HG03469 (cell line): ENCODE measurements around the gene SCUBE2.
A peak's percentile ranks its signal among the peaks of the same experiment; 100 is the strongest.

Experiments used
- ATAC-seq: cut with Tn5 transposase; IDR thresholded peaks from one replicate; pipeline ENCODE4 v1.9.1; 2021; ENCODE audit warnings: mild to moderate bottlenecking, moderate library complexity, moderate number of reproducible peaks; ENCODE audit not compliant: unreplicated experiment

SCUBE2 gene

DNA sequence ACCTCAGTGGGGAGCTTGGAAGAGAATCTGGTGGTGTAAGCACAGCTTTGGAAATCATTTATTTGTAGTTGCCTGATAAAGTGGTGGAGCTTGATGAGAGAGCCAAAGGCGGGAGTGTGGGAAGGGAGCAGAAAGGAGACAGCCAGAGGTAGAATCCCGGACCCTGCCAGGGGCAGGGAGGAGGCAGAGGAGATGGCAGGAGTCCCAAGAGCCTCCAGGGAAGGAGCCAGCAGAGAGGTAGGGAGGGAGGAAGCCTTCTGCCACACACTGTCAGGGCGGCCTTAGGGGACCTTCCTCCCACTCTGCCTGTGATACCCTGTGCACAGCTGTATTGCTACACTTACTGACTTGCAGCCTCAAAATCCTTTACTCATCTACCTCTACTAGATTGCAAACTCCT is 15.4 kb downstream of the SCUBE2 start:
- no peak for ATAC-seq

DNA sequence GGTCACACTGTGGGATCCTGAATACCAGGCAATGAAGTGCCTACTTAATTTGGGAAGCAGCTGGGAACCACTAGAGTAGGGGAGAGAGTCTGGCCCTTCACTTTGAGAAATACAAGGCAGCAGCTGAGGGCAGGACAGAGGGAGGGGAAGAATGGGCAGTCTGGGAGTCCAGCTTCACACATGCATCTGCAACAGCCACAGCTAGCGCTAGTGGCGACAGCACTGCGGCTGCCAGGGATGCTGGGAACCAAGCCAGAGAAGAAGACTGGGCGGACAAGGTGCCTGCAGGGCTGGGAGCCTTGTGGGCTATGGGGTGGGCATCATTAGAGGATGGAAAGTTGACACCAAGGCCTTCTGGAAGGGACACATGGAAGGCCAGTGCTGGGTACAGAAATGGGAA is 15.8 kb downstream of the SCUBE2 start:
- no peak for ATAC-seq

DNA sequence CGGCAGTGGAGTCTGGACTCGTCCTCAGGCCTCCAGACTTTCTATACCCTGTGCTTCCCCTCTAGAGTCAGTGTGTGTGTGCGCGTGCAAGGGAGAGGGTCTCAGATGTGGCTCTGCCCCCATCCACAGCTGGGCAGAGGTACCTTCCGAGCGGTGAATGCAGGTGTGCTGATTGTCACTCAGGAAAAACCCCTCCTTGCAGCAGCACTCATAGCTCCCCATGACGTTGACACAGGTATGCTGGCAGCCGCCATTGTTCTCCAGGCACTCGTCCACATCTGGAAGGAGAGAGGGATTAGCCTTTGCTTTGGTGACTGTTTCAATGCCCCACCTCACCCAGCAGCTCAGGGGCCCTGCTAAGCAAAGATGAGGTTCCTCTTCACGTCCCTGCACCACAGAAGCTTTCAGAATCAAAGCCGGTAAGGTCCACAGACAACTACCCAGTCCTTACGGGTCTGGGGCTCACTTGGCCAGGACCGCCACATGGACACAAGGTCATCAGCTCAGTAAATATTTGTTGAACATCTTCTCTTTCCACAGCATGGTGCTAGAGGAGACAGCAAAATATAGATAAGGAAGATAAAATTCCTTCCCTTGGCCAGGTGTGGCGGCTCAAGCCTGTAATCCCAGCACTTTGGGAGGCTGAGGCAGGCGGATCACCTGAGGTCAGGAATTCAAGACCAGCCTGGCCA is 16.9 kb downstream of the SCUBE2 start:
- ATAC-seq = no peak

DNA sequence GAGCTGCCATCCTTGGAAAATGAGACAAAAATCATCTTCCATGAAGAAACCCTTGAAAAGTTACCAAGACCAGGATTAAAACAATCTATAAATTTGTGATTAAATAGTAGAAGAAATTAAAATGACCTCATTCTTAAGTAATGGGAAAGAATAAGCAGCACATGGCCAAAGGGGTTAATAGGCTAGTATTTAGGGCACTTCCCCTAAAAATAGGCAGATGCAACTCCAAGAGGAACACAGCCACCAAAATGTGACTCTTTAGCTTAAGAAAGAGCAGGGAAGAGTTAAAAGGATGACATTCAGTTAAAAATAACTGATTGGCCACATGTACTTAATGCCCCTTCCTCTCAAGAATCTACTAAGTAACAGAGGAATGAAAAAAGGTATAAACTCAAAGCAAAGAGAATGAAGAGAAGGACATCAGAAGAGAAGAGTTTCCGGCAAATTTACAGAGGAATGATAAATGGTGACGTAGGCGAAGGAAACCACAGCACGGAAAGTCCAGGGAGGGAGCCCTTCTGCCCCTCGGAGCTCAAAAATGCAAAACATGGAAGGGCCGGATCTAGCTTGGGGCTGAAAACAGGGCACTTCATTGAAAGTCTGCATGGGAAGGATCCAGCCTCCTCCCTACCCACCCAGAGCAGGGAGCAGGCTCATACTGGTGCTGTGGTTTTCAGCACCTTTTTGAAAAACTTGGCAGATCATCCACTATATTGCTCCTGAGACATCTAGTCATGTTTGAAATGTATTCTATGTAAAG is 17.8 kb downstream of the SCUBE2 start:
- ATAC-seq = no peak

DNA sequence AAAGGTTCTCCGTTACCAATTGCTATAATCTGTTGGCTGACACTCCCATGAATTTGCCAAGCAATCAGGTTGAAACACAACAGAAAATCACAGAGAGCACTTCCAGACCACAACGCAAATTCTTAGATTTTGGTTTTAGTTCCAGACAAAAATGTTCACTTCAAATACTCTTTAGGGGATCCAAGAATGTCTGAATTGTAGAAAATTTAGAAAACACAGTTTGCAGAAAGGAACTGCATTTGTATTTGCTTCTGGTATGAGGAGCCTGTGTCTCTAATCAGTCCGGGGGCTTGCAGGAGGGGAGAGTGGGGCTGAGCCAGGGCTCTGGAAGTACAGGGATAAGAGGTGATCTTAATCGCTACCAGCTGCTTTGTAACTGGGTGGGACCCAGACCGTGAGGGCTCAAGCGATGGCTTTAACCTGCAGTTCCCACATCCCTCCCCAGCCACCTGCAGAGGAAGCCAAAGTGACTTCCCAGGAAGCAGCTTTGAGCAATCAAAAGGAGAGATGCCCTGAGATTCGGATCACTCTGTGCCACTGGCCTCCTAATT is 18.7 kb downstream of the SCUBE2 start:
- ATAC-seq = no peak

DNA sequence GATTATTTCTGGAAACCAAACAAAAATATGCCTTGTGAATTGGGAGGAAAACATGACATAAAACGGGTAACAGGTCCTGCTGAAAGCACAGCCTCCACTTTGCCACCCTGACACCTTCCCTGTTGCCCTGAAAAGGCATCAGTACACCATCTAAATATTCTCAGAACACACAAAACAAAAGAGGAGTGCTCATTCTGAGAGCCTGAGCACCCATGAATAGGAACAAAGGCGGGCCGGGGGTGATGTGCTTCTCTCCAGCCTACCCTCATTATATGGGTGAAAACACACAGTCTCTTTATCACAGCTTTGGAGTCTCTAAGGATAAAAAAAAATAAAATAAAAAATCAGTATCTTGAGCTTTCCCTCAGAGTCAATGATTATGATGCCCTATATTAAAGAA is 19.7 kb downstream of the SCUBE2 start:
- no peak for ATAC-seq

DNA sequence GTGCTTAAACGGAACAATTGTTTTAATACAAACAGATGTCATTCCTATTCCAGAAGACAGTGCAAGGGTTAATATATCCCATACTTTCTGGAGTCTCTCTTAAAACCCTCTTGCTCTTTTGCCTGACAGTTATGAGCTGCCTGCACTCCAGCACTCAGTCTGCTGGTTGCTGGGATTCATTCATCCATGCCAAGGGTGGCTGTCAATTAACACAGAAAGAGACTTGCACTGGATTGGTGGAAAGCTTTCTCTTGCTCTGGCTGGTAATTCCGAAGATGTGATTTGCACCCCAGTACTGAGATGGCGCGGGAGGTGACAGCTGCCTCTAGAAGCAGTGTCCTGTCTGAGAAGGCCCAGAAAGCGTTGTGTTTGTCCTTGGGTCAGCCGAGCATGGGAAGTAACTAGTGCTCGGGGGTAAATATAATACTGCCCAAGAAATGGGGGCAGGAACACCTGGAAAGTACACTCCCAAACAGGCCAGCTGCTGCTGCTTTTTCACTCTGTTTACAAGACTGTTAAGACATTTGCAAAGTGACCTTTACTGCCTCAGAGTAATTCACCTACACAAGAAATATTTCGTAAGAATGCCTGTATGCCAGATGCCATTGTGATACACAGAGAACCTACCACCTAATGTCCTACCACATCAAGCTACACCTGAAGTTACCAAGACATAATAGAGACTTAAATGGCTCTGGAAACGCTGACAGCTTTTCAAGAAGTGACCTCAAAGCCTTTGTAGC is 20.5 kb downstream of the SCUBE2 start:
- no peak for ATAC-seq

DNA sequence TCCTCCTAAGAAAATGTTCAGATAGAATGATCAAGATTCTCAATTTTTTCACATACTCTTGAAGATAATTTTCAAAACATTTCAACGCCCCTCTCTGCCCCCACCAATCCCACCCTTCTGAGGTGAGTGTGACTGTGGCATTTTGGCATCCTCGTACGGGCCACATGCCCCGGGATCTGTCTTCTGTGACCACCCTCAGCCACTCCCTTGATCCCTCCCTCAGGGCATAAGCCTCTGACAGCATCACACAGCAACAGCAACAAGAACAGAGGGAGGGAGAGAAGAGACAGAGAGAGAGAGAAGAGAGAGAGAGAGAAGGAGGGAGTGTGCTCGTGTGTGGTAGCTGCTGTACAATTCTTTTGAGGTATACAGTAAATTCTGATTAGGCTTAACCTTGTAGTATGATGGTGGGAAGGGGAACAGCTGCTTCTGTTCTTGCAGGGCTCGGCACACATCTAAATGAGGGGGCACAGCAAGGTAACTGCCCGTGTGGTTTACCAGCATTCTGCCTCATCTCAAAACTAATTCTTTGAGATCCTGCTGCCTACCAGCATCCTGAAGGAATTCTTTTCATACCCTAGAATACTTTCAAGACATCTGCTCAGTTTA is 21.4 kb downstream of the SCUBE2 start:
- no peak for ATAC-seq

DNA sequence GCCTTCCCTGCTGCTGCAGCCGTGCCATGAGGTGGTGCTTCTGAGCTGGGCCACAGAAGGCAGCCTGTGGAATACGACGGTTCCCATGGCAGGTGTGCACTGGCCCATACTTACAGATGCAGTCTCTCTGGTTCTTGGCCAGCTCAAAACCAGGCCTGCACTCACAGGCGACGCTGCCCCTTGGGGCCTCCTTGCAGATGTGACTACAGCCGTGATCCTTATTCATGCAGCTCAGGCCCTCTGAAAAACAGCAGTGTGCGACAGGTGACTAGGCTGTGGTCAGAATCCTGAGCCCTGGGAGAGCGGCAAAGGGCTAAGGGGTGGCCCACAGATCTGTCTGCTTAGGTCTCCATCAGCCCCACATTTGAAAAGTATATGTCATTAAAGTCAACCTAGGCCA is 22.1 kb downstream of the SCUBE2 start:
- no peak for ATAC-seq

DNA sequence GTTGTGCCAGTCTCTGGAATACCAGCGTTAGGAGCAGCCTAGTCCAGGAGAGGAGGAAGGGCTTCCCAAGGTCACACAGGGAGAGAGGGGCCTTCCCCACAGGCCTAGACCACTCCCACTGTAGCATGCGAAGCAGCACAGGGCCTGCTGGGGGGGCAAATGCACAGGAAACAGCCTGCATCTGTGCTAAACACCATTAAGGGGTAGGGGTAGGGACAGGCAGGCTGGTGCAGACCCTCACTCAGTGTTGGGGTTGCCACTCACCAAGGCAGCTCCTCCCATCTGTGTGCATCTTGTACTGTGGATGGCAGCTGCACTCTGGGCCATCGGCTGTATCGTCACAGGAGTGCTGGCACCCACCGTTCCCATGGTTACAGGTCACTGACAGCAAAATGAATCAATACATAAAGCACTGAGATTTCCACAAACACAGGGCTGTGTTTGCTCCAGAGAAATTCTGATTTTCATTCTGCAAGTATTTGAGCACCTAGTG is 24.9 kb downstream of the SCUBE2 start:
- no peak for ATAC-seq

DNA sequence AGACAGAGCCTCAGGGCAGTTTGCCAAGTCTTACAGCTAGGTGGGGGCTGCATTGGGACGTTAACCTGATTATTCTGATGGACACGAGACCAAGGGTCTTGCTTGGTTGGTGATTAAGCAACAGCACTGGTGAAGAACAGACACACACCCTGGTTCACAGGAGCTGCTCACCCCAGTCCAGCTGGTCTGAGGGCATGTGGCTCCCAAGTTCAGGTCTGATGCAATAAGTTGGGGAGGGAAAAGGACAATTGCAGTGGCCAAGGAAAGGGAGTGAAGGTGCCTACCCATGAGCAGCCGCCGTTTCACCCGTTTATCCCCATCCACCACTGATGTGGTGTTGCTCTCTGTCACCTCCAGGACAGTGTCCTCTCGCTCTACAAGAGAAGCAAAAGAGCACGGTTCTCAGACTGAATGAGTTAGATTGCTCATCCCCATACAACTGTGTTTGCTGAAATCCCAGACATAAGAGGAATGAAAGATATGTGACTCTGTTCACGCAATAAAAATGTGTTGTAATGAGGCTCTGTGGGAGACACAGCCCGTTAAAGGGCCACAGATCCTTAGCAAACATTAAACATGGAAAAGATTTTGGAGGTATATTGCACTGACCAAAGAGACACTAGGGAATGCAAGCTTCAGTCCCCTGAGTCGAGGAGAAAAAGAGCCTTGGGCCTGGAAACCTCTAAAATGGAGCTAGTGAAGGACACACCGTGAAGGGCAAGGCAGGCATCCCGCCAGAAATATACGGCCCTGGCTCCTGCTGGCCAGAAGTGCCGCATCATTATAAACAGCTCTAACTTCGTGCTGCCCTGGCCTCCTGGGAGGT is 25.6 kb downstream of the SCUBE2 start:
- ATAC-seq = no peak

DNA sequence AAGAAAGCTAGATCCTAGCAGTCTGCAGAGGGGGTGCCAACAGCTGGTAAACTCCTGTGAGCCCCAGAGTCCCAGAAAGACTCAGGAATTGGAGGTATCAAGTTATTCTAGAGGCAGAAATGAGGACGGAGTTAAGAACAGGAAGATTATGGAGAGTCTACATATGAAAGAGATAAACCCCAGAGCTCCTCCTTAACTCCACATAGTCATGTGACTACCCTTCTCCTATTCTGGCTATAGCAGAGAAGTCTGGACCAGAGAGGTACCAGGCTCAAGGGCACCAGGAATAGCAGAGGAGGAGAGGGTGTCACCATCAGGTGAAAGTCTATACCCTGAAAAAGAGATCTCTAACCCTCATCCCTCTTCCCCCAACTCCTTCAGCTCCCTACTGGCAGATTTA is 29.6 kb downstream of the SCUBE2 start:
- no peak for ATAC-seq

DNA sequence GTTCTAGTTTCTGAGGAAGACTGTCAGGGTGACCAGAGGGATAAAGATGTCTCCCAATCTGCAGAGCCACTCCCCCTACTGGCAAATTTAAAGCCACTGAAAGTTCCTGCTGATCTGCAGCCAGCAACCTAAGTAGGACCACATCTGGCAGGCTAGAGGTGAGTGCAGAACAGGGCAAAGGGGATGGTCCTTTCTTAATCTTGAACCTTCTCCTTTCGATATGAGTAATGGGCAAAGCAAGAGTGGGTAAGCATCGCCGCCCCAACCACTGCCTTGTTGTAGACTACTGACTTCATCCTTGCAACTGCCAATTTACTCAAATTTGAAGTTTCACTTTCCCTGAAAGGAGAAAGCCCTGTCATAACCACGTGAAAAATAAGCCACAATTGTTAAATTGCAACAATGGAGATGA is 30.7 kb downstream of the SCUBE2 start:
- ATAC-seq = peak; percentile 95

DNA sequence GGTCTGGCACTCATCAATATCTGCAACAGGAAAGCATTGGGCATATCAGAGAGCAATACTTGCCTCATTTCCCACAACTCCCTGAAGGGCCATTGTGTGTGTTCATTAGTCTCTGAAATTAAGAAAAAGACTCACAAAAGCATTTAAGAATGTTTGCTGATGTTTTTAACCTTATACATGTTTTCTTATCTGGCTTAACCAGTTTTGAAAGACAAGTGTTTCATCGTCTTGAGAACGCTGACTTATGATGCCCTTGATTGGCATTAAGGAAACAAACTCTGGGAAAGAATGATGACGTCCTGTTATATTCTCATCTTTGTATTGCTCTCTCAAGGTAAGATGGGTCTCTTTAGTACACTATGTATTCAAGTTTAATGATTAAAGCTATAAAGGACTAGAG is 32.0 kb downstream of the SCUBE2 start:
- ATAC-seq = no peak

DNA sequence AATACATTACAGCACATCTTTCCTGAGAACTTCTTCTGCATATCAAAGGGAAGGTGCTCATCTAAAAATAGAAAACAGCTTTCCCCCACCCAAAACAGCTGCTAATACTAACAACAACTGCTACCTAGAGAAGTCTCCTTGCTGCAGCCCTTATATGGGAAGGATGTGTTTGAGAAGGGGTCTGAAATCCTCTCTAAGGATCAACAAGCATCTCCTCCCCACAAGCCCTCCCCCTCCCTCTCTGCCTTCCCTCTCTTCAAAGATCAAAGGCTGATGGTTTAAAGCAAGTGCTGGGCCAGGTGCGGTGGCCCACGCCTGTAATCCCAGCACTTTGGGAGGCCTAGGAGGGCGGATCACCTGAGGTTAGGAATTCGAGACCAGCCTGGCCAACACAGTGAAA is 33.5 kb downstream of the SCUBE2 start:
- no peak for ATAC-seq

DNA sequence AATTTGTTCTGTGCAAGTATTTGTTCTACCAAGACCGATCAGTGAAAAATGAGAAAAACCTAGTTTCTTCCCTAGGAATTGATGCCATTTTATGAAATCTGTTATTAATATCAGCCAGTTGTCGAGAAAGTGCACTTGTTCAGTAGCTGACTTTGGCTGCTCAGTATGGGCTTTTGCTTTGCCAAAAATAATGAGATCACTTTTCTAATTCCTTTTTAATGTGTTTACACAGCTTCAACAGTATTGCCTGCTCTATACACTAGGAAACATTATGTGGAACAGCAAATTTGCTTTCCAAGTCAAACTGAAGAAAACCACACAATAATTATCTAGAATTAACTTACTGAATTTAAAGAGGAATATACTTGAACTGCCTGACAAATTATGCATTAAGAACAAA is 34.4 kb downstream of the SCUBE2 start:
- ATAC-seq = no peak

DNA sequence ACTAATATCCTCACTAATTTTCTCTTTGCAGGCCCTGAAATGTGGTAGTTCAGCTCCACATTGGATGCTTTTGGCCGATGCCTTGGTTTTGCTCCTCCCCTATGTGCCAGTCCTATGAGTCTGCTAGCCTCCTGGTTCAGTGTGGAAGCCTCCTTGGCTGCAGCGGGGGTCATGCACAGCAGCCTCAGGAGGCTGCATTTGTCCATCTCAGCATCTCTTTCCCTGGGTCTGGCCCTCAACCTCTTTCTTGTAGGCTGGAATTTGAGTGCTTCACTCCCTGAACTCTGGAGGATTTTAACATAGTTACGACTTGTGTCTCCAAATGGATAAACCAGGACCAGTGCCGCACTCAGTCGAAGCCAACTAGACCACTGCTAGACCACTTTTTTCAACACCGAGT is 34.9 kb downstream of the SCUBE2 start:
- no peak for ATAC-seq

DNA sequence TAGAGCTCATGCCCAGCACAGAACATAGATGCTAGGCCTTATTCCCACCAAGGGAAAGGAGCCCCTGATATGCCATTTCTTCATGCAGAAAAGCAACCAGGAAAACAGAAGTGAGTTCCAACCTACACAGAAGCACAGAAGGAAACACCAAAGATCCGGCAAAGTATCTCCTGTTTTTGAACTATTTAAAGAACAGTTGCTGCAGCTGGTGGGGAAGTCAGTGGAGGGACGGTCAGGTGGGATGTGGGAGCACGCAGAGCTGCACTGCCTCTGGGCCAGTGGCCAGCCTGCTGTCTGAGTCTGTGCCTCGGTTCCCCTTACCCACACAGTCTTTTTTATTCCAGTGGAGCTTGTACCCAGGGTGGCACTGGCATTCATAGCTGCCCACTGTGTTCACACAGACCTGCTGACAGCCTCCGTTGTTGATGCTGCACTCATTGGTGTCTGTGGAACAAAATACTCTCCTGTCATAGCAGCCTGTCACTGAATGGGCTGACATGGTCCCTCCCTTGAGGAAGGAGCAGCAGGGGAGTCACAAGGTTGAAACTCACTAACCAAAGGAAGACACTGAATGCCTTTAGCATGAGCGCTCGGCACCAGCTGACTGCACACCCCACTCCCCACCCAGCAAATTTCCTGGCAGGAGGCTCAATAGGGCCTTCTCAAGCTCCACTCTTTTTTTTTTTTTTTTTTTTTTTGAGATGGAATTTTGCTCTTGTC is 37.9 kb downstream of the SCUBE2 start:
- no peak for ATAC-seq

DNA sequence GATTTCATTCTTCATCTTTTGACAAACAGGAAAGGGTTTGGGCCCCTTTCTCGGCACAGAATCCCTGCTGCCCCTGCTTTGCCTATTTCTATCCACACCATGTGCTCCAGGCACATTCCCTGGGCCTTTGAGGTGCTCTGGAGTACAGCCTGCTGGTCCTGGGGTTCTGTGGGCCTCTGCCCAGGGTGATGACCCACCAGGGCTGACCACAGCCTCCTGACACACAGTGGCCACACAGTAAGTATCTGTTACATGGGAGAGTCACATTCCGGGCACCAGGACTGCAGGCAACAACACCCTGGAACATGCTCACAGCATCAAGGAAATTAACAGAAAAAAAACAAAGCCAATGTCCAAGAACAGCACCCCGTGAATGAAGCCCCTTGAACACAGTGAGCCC is 39.1 kb downstream of the SCUBE2 start:
- no peak for ATAC-seq

DNA sequence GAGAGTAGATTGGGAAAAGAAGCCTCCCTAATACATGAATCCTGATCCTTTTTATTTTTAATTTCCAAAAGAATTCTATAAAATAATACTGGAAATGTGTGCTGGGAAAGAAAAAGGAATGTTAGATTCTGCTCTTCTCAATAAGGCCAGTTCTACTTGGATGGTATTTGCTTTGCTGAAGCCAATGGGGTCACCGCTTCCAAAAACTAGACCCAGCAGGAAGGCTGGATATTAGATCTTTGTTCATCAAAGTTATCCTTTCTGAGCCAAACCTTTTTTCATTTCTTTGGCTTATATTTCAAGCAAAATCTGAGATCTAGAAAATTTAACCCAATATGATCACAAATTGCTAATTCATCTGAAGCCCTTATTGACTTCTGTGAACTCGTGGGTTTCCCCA is 41.4 kb downstream of the SCUBE2 start:
- ATAC-seq = no peak
